Measurements from ENCODE around the gene TMPRSS3.
"Not testable (repeated sequence)": the region's sequence is repeated elsewhere in the genome, so short reads cannot be mapped to it uniquely, and the experiment has no call there.

TMPRSS3 gene

GRCh38 chr21:42426876-42427480 lies 31.1 kb upstream of the TMPRSS3 start:
- DNase-seq: no peak

DNA sequence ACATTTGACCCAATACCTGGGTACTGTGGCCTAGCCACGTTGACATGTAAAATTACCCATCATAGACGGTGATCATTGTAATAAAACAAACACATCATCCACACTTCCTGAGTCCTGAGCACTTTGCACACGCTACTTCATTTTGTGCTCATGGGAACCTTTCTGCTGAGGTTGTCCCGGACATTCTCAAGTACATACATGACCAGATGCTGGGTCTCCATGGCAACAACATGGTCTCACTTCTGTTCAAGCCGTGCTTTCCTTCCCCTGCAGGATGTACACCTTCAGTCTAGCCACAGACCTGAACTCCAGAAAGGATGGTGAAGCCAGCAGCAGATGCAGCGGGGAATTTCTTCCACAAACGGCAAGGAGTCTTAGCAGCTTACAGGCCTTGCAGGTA lies 30.6 kb upstream of the TMPRSS3 start:
- DNase-seq: no peak

- no peak for DNase-seq
Observed at GRCh38 chr21:42425591-42425990, 29.7 kb upstream of the TMPRSS3 start.

DNA sequence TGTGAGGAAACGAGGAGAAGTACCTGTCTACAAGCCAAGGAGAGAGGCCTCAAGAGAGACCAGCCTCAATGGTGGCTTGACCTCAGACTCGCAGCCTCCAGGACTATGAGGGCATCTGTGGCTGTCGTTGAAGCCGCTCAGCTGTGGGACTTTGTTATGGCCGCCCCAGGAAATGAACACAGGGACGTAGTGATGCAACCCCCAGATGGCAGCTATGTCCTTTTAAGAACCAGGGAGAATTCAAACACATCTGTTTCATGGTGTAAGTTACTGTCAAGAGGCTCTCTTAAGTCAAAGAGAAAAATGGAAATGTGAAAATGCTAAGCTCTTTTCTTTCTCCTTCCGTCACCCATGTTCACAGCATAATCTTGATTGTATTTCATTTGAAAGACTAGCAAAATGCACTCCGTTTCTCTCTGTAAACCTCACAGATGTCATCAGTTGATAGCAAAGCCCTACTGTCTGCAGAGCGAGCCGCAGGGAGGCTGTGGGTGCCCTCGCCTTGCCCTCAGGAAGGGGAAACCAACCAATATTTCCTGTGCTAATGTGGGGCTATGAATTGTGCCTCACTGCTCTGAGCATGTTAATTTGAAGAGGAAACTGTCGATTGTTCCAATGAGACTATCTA lies 29.2 kb upstream of the TMPRSS3 start:
- DNase-seq: no peak

- no peak for DNase-seq
Observed at GRCh38 chr21:42423685-42424084, 27.8 kb upstream of the TMPRSS3 start.

- no peak for DNase-seq
Observed at GRCh38 chr21:42423197-42423675, 27.4 kb upstream of the TMPRSS3 start.

- DNase-seq: no peak
Observed at GRCh38 chr21:42421018-42421793, 25.4 kb upstream of the TMPRSS3 start.

DNA sequence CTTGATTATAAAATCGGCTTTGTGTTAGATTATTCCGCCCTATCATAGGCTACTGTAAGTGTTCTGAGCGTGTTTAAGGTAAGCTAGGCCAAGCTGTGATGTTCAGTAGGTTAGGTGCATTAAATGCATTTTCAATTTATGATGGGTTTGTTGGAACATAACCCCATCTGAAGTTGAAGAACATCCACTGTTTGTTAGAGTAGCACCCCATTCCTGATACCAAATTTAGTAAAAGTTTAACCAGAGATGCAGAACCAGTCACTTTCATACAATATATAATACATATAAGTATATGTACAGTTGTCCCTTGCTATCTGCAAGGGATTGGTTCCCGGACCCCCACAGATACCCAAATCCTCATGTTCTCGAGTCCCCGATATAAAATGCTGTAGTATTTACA lies 24.0 kb upstream of the TMPRSS3 start:
- no peak for DNase-seq

DNA sequence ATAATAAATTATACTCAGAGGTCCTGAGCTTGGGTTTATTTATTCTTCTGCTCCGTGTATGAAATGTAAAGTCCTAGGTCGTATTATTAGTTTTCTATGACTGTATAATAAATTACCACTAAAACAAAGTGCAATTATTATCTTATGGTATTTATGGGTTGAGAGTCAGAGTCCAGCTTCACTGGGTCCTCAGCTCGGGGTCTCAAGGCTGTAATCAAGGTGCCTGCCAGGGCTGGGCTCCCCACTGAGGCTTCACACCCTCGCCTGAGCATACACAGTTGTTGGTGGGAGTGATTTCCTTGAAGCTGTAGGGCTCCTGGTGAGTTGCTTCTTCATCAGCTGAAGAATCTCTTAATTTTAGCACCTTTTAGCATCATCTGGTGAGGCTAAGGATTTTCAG lies 23.0 kb upstream of the TMPRSS3 start:
- DNase-seq: no peak

DNA sequence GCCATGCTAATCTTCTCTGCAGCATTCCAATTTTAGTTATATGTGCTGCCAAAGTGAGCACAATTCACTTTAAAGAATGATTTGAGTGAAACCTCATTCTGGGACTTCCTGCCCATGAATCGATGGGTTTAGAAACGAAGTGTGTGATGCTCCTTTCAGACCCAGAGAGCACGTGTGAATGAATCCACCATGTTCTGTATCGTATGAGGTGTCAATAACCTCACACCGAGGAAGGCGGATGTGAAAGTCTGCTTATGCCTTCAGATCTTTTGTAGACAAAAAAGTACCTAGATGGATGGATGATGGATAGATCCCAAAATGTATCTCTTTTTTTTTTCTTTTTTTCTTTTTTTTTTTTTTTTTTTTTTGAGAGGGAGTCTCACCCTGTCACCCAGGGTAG lies 21.7 kb upstream of the TMPRSS3 start:
- DNase-seq: no peak

DNA sequence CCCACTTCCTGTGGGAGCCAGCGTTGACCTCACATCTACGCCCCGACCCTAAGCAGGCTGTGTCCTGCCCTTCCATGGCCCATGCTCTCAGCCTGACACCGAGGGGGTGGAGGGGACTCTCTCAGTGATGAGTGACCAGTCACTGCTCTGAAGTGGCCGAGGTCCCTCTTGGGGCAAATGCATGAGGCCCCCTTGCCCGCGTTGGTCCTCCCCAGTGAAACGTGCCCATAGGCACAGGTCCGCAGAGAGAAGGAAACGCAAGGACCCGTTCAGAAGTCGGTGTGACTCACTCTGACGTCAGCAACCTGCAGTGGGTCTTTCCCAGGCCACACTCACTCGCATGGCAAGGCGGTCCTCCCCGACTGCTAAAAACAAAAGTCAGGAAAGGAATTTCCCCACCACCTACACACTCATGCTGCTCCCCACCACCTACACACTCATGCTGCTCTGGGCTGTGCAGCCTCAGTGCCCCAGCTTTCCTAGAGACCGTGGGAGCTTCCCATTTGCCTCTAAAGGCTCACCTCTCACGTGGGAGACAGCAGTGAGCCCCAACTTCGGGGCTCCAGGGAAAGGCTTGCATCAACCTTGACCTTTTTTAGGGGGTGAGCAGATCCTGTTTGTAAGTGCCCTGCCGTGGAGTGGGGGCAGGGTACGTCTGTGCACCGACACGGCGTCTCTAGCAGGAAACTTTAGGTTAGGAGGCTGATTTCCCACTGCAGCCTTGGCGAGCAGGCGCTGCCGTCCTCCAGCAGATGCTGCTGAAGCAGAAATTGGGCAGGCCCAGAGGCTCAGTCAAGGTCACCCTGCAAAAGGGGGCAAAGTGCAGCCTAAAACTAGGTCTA lies 19.3 kb upstream of the TMPRSS3 start:
- no peak for DNase-seq

DNA sequence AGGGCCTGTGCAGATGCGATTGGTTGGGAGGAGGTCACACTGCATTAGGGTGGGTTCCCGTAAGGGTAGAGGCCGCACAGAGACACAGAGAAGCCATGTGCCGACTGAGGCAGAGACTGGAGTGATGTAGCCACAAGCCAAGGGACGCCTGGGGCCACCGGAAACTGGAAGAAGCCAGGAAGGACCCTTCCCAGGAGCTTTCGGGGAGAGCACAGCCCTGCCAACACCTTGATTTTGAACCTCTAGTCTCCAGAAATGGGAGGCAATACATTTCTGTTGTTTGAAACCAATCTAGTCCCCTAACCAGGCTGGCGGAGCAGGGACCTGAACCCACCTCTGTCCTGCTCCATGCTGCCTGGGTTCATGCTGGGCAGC lies 18.7 kb upstream of the TMPRSS3 start:
- no peak for DNase-seq

DNA sequence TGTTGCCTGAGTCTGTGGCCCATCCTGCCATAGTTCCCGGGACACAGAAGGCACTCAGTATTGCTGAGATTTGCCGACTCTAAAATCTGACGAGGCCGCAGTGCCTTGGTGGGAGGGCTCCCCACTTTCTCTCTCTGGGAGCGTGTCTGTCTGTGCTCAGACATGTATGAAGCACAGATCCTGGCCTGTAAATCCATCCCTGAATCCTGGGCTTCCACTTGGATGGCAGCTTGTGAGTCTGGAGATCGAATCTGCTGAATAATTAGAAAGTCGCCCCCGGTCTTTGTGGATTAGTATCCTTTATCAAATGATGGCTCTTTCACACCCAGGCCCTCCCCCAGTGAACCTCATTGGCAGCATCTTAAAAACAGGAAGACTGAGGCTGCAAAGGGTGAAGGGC lies 18.2 kb upstream of the TMPRSS3 start:
- DNase-seq: no peak

DNA sequence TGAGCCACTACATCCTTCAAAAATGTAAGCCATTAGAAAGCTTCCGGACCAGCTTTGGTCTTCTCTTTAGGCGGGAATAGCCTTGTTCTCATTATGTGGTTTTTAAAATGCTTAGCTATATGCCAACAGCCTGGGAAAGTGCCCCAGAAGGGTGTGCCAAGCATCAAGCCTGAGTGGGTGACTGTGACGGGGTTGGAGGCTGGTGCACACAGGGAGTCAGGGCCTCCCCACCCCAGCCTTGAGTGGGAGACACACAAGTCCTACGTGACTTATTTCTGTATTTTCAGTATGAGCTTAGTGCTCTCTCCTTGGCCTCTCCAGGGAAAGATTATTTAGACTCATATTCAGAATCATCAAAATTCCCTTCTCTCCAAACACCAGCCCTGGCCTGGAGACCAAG lies 17.6 kb upstream of the TMPRSS3 start:
- no peak for DNase-seq

- no peak for DNase-seq
Observed at GRCh38 chr21:42413093-42413492, 17.2 kb upstream of the TMPRSS3 start.

- DNase-seq: no peak
Observed at GRCh38 chr21:42412636-42412933, 16.7 kb upstream of the TMPRSS3 start.

DNA sequence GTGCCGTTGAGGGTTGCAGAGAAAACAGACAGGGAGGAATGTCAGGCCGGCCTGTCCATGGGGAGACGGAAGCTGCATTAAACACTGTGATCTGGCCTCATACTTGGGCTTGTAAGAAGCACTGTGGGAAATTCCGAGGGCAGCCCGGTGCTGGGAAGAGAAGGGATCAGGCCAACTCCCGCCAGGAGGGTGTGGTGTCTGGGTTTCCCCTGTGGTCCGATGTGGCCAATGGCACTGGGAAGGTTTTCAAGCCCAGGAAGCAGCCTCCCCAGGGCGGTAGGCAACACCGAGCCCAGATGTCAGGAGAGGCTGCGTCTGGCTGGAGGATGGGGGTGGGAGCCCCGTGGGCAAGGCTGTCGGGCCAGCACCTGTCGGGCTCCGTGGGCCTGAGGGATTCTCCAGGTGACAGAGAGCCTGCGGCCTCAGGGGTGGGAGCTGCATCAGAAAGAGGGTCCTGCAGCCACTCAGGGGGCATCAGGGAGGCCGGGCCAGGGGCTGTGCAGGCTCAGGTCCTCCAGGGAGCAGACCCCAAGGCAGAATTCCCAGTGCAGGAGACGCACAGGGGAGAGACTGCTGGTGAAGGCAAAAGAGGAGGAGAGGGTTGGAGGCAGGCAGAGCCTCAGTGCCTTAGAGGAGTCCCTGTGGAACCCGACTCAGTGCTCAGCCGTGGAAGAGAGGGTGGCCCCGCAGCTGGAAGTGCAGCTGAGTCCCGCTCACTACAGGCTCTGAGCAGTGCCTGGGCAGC lies 16.2 kb upstream of the TMPRSS3 start:
- no peak for DNase-seq

- DNase-seq: no peak
Observed at GRCh38 chr21:42411197-42411869, 15.5 kb upstream of the TMPRSS3 start.

- no peak for DNase-seq
Observed at GRCh38 chr21:42409366-42409765, 13.5 kb upstream of the TMPRSS3 start.

DNA sequence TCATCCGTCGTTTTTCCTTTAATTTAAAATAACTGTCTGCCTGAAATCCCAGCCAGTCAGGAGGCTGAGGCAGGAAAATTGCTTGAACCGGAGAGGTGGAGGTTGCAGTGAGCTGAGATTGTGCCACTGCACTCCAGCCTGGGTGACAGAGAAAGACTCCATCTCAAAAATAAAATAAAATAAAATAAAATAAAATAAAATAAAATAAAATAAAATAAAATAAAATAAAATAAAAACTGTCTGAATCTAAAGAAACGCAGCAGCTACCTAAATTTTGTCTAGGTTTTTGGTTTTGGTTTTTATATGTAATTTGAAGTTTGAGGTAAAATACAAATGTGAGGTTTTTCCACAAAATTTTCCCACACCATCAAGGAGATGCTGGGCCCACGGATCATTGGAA lies 12.9 kb upstream of the TMPRSS3 start:
- DNase-seq: not testable (repeated sequence)

DNA sequence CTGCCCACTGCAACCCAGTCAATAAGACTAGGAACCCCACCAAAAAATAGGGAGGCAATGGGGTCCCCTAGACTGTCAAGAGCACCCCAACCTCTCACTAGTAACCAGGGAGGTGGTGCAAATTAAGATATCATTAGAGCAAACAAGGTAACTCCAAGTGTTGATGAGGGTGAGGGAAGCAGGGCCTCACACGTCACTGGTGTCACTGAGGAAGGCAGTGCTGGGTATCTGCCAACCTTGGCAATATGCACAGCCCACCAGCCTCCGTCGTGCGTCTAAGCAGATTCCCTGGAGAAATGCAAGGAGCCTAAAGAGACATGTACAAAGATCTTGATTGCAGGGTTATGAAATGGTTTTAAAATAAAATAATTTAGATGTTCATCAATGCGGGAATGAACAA lies 11.6 kb upstream of the TMPRSS3 start:
- DNase-seq: no peak

DNA sequence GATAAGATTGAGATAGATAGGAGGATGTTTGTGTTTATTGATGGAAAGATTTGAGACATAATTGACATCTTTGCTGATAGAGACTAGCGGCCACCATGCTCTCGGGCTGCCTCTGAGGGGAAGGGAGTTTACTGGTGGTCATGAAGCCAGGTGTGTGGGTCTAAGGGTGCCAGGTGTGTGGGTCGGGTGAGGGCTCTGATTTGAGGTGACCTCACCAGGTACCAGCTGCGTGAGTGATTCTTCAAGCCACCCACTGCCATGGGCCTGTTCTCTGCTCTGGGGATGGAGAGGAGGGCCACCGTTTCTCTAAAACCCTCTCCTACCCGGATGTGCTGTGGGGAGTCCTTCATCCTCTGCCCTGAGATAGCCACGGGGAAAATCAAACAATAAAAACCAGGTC lies 11.0 kb upstream of the TMPRSS3 start:
- DNase-seq: no peak
